Measurements from ENCODE around the gene MYO1B.

- no peak for TF ChIP-seq ZNF274 (IDR thresholded peaks at IDR 0.05; ENCODE audit: low read depth, low read length)
- no peak for TF ChIP-seq YY1 (IDR thresholded peaks at IDR 0.05; ENCODE audit: insufficient read depth, insufficient read length)
These were observed 2.3 kb downstream of the MYO1B start for GRCh38 chr2:191247381-191248057.
